ENCODE data around the gene ANK2. TPM values are rescaled to one million over a fixed set of nuclear protein-coding genes. Genes with fewer than 3 reads are reported as not detected.

The ANK2 gene
- total RNA-seq, 1 experiment from 2014 or later: 5.5 TPM

DNA sequence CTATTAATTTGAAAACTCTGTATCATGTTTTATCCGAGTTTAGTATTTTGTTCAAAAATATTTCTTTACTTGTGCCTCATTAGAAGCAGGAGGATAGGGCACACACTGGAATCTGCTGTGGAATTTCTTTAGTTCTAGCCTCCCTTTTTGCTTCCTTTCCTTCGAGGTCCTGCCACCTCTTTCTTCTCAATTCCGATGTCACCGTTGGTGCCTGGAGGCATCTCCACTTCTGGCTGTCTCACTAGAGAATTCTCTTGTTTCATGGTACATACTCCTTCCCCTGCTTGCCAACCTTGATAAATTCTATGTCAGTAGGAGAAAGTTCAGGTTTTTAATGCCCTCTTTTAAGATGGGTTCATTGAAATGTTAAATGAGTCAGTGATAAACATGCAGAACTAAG is 140.1 kb downstream of the ANK2 start:
- ChIA-PET CTCF (no interaction called here), POLR2A (no interaction called here)
- BruUV-seq (replicated peaks): no TSS peak

DNA sequence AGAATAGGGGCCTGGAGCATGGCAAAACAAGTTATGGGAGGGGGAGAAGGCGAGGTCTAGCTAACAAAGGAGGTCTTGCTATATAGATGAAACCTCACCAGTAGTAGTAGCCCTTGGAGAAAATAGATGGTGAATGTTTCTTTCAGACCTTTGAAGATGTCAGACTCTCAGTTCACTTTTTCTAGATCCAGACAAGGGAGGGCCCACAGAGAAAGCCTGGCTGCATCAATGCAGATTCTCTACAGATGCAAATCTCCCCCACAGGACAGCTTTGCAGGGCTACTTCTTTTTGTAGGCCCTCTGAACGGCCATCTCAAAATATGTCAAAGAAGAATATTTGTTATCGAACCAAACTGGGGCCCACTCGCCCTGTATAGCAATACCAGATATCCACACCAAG is 159.7 kb downstream of the ANK2 start:
- intact Hi-C loops (cut with micrococcal nuclease; ENCODE audit: unreplicated experiment): no loop called here
- Histone ChIP-seq H3K36me3 (ENCODE audit: control insufficient read depth, insufficient read depth, low read length) (no peaks in the 10 kb centered on the region), H3K27ac (ENCODE audit: low read length) (no peak overlapping the region), H3K9me3 (ENCODE audit: control insufficient read depth, insufficient read depth, low read depth, low read length) (no peaks in the 10 kb centered on the region), H3K4me3 (ENCODE audit: low read depth in 2 of 2, low read length in 2 of 2) (no peak overlapping the region), H3K4me1 (ENCODE audit: control insufficient read depth, insufficient read depth, low read length) (no peaks in the 10 kb centered on the region), H3K27me3 (ENCODE audit: control insufficient read depth, insufficient read depth, low read length) (no peaks in the 10 kb centered on the region)
- no peak for DNase-seq (ENCODE audit: low read depth, low spot score)
- TF ChIP-seq, protein P1, sequence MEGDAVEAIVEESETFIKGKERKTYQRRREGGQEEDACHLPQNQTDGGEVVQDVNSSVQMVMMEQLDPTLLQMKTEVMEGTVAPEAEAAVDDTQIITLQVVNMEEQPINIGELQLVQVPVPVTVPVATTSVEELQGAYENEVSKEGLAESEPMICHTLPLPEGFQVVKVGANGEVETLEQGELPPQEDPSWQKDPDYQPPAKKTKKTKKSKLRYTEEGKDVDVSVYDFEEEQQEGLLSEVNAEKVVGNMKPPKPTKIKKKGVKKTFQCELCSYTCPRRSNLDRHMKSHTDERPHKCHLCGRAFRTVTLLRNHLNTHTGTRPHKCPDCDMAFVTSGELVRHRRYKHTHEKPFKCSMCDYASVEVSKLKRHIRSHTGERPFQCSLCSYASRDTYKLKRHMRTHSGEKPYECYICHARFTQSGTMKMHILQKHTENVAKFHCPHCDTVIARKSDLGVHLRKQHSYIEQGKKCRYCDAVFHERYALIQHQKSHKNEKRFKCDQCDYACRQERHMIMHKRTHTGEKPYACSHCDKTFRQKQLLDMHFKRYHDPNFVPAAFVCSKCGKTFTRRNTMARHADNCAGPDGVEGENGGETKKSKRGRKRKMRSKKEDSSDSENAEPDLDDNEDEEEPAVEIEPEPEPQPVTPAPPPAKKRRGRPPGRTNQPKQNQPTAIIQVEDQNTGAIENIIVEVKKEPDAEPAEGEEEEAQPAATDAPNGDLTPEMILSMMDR (IDR thresholded peaks at IDR 0.05): no peak
- no peak for TF ChIP-seq SIN3A (IDR thresholded peaks at IDR 0.05; ENCODE audit: borderline replicate concordance, insufficient read depth, low read depth, low read length)
- TF ChIP-seq, protein P2, sequence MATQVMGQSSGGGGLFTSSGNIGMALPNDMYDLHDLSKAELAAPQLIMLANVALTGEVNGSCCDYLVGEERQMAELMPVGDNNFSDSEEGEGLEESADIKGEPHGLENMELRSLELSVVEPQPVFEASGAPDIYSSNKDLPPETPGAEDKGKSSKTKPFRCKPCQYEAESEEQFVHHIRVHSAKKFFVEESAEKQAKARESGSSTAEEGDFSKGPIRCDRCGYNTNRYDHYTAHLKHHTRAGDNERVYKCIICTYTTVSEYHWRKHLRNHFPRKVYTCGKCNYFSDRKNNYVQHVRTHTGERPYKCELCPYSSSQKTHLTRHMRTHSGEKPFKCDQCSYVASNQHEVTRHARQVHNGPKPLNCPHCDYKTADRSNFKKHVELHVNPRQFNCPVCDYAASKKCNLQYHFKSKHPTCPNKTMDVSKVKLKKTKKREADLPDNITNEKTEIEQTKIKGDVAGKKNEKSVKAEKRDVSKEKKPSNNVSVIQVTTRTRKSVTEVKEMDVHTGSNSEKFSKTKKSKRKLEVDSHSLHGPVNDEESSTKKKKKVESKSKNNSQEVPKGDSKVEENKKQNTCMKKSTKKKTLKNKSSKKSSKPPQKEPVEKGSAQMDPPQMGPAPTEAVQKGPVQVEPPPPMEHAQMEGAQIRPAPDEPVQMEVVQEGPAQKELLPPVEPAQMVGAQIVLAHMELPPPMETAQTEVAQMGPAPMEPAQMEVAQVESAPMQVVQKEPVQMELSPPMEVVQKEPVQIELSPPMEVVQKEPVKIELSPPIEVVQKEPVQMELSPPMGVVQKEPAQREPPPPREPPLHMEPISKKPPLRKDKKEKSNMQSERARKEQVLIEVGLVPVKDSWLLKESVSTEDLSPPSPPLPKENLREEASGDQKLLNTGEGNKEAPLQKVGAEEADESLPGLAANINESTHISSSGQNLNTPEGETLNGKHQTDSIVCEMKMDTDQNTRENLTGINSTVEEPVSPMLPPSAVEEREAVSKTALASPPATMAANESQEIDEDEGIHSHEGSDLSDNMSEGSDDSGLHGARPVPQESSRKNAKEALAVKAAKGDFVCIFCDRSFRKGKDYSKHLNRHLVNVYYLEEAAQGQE (IDR thresholded peaks at IDR 0.05; ENCODE audit: insufficient read depth in 1 of 2, low read depth in 2 of 2, low read length in 1 of 2): no peak
- TF ChIP-seq TCF7L2 (IDR thresholded peaks at IDR 0.05; ENCODE audit: low read depth, low read length): no peak
- no peak for TF ChIP-seq POLR2AphosphoS5 (IDR thresholded peaks at IDR 0.05; ENCODE audit: low read depth, low read length)
- no peak for ATAC-seq
- in situ Hi-C loops (cut with HindIII; ENCODE audit: low pct_unique_long_range_greater_than_20kb, low sequenced_read_pairs): no loop called here
- no TSS peak for BruUV-seq (replicated peaks)
- ChIA-PET POLR2A (no interaction called here), CTCF (no interaction called here)

More for the DNA sequence above, 140.1 kb downstream of the ANK2 start:
- no peaks in the 10 kb centered on the region for H3K36me3 ChIP-seq (ENCODE audit: control insufficient read depth, insufficient read depth, low read length)
- no peak for DNase-seq (ENCODE audit: low read depth, low spot score)
- TF ChIP-seq POLR2AphosphoS5 (IDR thresholded peaks at IDR 0.05; ENCODE audit: low read depth, low read length) (no peak), TCF7L2 (IDR thresholded peaks at IDR 0.05; ENCODE audit: low read depth, low read length) (no peak), SIN3A (IDR thresholded peaks at IDR 0.05; ENCODE audit: borderline replicate concordance, insufficient read depth, low read depth, low read length) (no peak)
- TF ChIP-seq, protein P1 (IDR thresholded peaks at IDR 0.05): no peak
- TF ChIP-seq, protein P2 (IDR thresholded peaks at IDR 0.05; ENCODE audit: insufficient read depth in 1 of 2, low read depth in 2 of 2, low read length in 1 of 2): no peak
- no peaks in the 10 kb centered on the region for H3K27me3 ChIP-seq (ENCODE audit: control insufficient read depth, insufficient read depth, low read length)
- no peaks in the 10 kb centered on the region for H3K4me1 ChIP-seq (ENCODE audit: control insufficient read depth, insufficient read depth, low read length)
- no peak overlapping the region for H3K27ac ChIP-seq (ENCODE audit: low read length)
- no peak overlapping the region for H3K4me3 ChIP-seq (ENCODE audit: low read depth in 2 of 2, low read length in 2 of 2)
- intact Hi-C loops (cut with micrococcal nuclease; ENCODE audit: unreplicated experiment): no loop called here
- in situ Hi-C loops (cut with HindIII; ENCODE audit: low pct_unique_long_range_greater_than_20kb, low sequenced_read_pairs): no loop called here
- ATAC-seq: no peak
- H3K9me3 ChIP-seq (ENCODE audit: control insufficient read depth, insufficient read depth, low read depth, low read length): no peaks in the 10 kb centered on the region

Data from Panc1 (cell line).